ENCODE data around the gene CCNJL. TPM values are rescaled to one million over a fixed set of nuclear protein-coding genes. Genes with fewer than 3 reads are reported as not detected.
A peak's percentile ranks its signal among the peaks of the same experiment; 100 is the strongest.

The CCNJL gene
- total RNA-seq: 5.6 TPM

- intact Hi-C loops (cut with DNase I): no loop called here
- Histone ChIP-seq H3K27me3 (no peaks in the 10 kb centered on the region), H3K36me3 (no peaks in the 10 kb centered on the region), H3K9me3 (no peaks in the 10 kb centered on the region), H3K27ac (peak within 1 kb of the TSS; percentile 20), H3K4me1 (peaks cover 18% of the 10 kb centered on the region), H3K4me3 (peak within 1 kb of the TSS; percentile 55 to 67)
- no peak for DNase-seq (ENCODE audit: extremely low spot score in 2 of 2)
- TF ChIP-seq POLR2A (IDR thresholded peaks at IDR 0.05): peak in 1 of 2 donors; percentile 15
- no peak for TF ChIP-seq CTCF (IDR thresholded peaks at IDR 0.05)
- TF ChIP-seq POLR2AphosphoS5 (IDR thresholded peaks at IDR 0.05; ENCODE audit: insufficient read depth in 1 of 2, low read depth in 1 of 2): peak in 1 of 2 donors; percentile 29
Observed at GRCh38 chr5:160312134-160312959, at the start of gene CCNJL. TSS of gene CCNJL (minus strand) at chr5:160312564. CDS start at chr5:160311923, 641 bp downstream.

GRCh38 chr5:160361624-160362228 lies 49.4 kb upstream of the CCNJL start:
- peaks cover 18% of the 10 kb centered on the region for H3K4me1 ChIP-seq
- intact Hi-C loops (cut with DNase I): no loop called here
- H3K27me3 ChIP-seq: no peaks in the 10 kb centered on the region

GRCh38 chr5:160360310-160360709 lies 47.9 kb upstream of the CCNJL start:
- Histone ChIP-seq H3K9me3 (no peaks in the 10 kb centered on the region), H3K27me3 (no peaks in the 10 kb centered on the region), H3K27ac (no peak overlapping the region), H3K36me3 (no peaks in the 10 kb centered on the region), H3K4me3 (no peak overlapping the region), H3K4me1 (peaks cover 25% of the 10 kb centered on the region)
- TF ChIP-seq POLR2AphosphoS5 (IDR thresholded peaks at IDR 0.05; ENCODE audit: insufficient read depth in 1 of 2, low read depth in 1 of 2) (no peak), CTCF (IDR thresholded peaks at IDR 0.05) (no peak), POLR2A (IDR thresholded peaks at IDR 0.05) (no peak)
- DNase-seq (ENCODE audit: extremely low spot score in 2 of 2): no peak
- intact Hi-C loops (cut with DNase I): no loop called here

More at GRCh38 chr5:160361624-160362228, 49.4 kb upstream of the CCNJL start:
- no peak overlapping the region for H3K27ac ChIP-seq
- no peaks in the 10 kb centered on the region for H3K9me3 ChIP-seq
- H3K36me3 ChIP-seq: no peaks in the 10 kb centered on the region
- DNase-seq (ENCODE audit: extremely low spot score in 2 of 2): no peak
- no peak overlapping the region for H3K4me3 ChIP-seq
- no peak for TF ChIP-seq POLR2A (IDR thresholded peaks at IDR 0.05)
- TF ChIP-seq CTCF (IDR thresholded peaks at IDR 0.05): no peak
- TF ChIP-seq POLR2AphosphoS5 (IDR thresholded peaks at IDR 0.05; ENCODE audit: insufficient read depth in 1 of 2, low read depth in 1 of 2): no peak

GRCh38 chr5:160359816-160360215 lies 47.5 kb upstream of the CCNJL start:
- intact Hi-C loops (cut with DNase I): no loop called here
- peaks cover 25% of the 10 kb centered on the region for H3K4me1 ChIP-seq

More at GRCh38 chr5:160359816-160360215, 47.5 kb upstream of the CCNJL start:
- no peak for TF ChIP-seq CTCF (IDR thresholded peaks at IDR 0.05)
- TF ChIP-seq POLR2AphosphoS5 (IDR thresholded peaks at IDR 0.05; ENCODE audit: insufficient read depth in 1 of 2, low read depth in 1 of 2): no peak
- no peak for TF ChIP-seq POLR2A (IDR thresholded peaks at IDR 0.05)
- no peak overlapping the region for H3K27ac ChIP-seq
- DNase-seq (ENCODE audit: extremely low spot score in 2 of 2): no peak
- H3K9me3 ChIP-seq: no peaks in the 10 kb centered on the region
- no peaks in the 10 kb centered on the region for H3K36me3 ChIP-seq
- no peak overlapping the region for H3K4me3 ChIP-seq
- H3K27me3 ChIP-seq: no peaks in the 10 kb centered on the region

Measured in vagina (tissue), 2 donors.